SU-DHL-6 (cell line): ENCODE measurements around the gene PIRT.
"Not testable (repeated sequence)": the region's sequence is repeated elsewhere in the genome, so short reads cannot be mapped to it uniquely, and the experiment has no call there.

Experiments
- CTCF ChIP-seq: fragments of 200-600 bp; sonication (generic); IDR thresholded peaks from one replicate; pipeline ENCODE4 v1.5.1; 2017; ENCODE audit warnings: antibody characterized with exemption, mild to moderate bottlenecking, low read length, moderate library complexity; ENCODE audit not compliant: insufficient read depth, poor library complexity, severe bottlenecking
- EZH2phosphoT487 ChIP-seq: fragments of 200-600 bp; sonication (generic), shearing (Covaris generic); conservative IDR thresholded peaks from 2 replicates; pipeline ENCODE4 v1.6.1; 2018; ENCODE audit warnings: mild to moderate bottlenecking, antibody characterized with exemption, low read length, moderate library complexity, mixed read lengths

- TF ChIP-seq CTCF, EZH2phosphoT487: not testable (repeated sequence)
Measured at GRCh38 chr17:10868744-10869143, 30.9 kb upstream of the PIRT start.
